Measurements from ENCODE around the gene LRMDA. TPM values are rescaled to one million over a fixed set of nuclear protein-coding genes. Genes with fewer than 3 reads are reported as not detected.

Gene LRMDA
- total and polyA plus RNA-seq, 2 donors (not counting 1 experiment from before 2014, with no cell fraction given) = 0.12 TPM; not detected in 1

DNA sequence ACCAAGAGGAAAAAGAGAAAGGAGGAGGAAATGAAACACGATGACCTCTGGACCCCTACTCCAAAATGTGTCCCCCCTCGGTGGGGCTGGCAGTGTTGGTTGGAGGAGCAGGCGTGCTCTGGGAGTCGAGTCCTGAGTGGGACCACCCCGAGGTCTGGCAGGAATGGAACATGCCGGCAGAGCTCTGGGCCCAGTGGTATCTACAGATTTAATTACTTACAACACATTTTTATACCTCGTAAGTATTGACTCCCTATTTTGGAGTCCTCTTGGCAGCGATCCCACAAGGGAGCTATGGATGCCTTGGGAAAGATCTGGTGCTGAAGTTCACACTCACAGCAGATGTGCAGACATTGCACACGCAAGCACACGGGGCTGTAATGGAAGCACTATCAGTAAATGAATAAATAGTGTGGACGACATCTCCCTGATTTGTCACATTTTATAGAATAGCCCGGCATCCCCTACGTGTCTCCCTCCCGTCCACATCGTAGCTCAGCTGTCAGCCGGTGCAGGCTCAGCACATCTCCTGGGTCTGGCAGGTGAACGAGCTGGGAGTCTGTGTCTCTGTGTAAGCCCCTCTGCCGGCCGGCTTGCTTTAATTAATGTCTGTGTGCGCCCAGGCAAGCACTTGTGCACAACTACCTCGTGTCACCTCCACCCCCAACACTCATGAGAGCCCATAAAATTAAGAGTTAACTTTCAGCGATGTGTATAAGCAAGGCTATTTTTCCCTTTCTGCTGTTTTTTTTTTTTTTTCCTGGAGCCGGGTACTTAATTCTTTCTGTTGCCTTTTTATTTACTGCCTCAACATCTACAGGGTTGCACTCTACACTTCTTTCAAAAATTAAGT lies 603.2 kb downstream of the LRMDA start:
- Histone ChIP-seq H3K27ac (ENCODE audit: low read length in 2 of 2) (no peak overlapping the region), H3K36me3 (replicated peaks in 1 of 2; ENCODE audit: control extremely low read depth in 1 of 2, control insufficient read depth in 1 of 2, extremely low read depth in 1 of 2, insufficient read depth in 2 of 2, low read length in 1 of 2) (no peaks in the 10 kb centered on the region), H2AFZ (ENCODE audit: insufficient read depth, low read depth, low read length, poor library complexity, severe bottlenecking) (no peak overlapping the region), H3K9me3 (ENCODE audit: control extremely low read depth in 1 of 3, control insufficient read depth in 2 of 3, insufficient read depth in 1 of 3, low read length in 2 of 3) (peaks cover 0 to 4% (median 0%) of the 10 kb centered on the region in 3 donors), H3K27me3 (replicated peaks in 1 of 4; ENCODE audit: control extremely low read depth in 1 of 4, control insufficient read depth in 3 of 4, insufficient read depth in 4 of 4, low read length in 3 of 4) (no peaks in the 10 kb centered on the region), H4K20me1 (ENCODE audit: control insufficient read depth, insufficient read depth, low read length, poor library complexity, severe bottlenecking) (no peaks in the 10 kb centered on the region), H3K79me2 (ENCODE audit: control insufficient read depth, insufficient read depth, low read length) (no peaks in the 10 kb centered on the region), H3K4me3 (ENCODE audit: control extremely low read depth in 1 of 5, extremely low read depth in 1 of 5, insufficient read depth in 1 of 5, low read depth in 2 of 5, low read length in 4 of 5) (no peak overlapping the region), H3K4me1 (ENCODE audit: control insufficient read depth in 2 of 2, insufficient read depth in 2 of 2, low read length in 2 of 2) (no peaks in the 10 kb centered on the region), H3K9ac (ENCODE audit: low read length) (no peak overlapping the region), H3K4me2 (replicated peaks; ENCODE audit: low read depth, low read length, poor library complexity, severe bottlenecking) (no peak overlapping the region)
- Mint-ChIP-seq H3K4me1 (no peaks in the 10 kb centered on the region), H3K27ac (peak overlapping the region; percentile 24), H3K9me3 (ENCODE audit: insufficient read depth) (no peaks in the 10 kb centered on the region), H3K4me3 (no peak overlapping the region), H3K27me3 (peaks cover 6% of the 10 kb centered on the region)
- DNase-seq (no peak), ATAC-seq (ENCODE audit: low read depth) (no peak)
- CTCF ChIA-PET = no interaction called here
- intact Hi-C loops (cut with micrococcal nuclease) = loop anchor here (5.0 kb wide), 1 partner anchor 948 kb away; no protein-coding TSS in a partner anchor
- WGBS (ENCODE audit: insufficient coverage) = 86% methylated on average over 18 of the region's 23 CpGs
- TF ChIP-seq EZH2 (IDR thresholded peaks at IDR 0.05; ENCODE audit: borderline replicate concordance, insufficient read depth, low read depth, low read length, poor library complexity, severe bottlenecking) = no peak
- TF ChIP-seq, protein P1, sequence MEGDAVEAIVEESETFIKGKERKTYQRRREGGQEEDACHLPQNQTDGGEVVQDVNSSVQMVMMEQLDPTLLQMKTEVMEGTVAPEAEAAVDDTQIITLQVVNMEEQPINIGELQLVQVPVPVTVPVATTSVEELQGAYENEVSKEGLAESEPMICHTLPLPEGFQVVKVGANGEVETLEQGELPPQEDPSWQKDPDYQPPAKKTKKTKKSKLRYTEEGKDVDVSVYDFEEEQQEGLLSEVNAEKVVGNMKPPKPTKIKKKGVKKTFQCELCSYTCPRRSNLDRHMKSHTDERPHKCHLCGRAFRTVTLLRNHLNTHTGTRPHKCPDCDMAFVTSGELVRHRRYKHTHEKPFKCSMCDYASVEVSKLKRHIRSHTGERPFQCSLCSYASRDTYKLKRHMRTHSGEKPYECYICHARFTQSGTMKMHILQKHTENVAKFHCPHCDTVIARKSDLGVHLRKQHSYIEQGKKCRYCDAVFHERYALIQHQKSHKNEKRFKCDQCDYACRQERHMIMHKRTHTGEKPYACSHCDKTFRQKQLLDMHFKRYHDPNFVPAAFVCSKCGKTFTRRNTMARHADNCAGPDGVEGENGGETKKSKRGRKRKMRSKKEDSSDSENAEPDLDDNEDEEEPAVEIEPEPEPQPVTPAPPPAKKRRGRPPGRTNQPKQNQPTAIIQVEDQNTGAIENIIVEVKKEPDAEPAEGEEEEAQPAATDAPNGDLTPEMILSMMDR (IDR thresholded peaks at IDR 0.05) = no peak
- POLR2A ChIA-PET = no interaction called here
